Posterior cingulate gyrus (tissue), 11 donors: ENCODE results near the gene ZNF653.
A peak's percentile ranks its signal among the peaks of the same experiment; 100 is the strongest.
"Not testable (repeated sequence)": the region's sequence is repeated elsewhere in the genome, so short reads cannot be mapped to it uniquely, and the experiment has no call there.

Experiments used
- DNase-seq, 10 donors: peaks; one replicate each; pipeline versions ENCODE4 v3.0.0 to v3.0.0-alpha.2; 2020 to 2021; ENCODE audit warnings: mixed read lengths in 3 of 10
- intact Hi-C: fragments of 100-400 bp; cut with DNase I; formaldehyde crosslinking; loops from one replicate; pipeline ENCODE4 v1.15.1; 2023

The ZNF653 gene

DNA sequence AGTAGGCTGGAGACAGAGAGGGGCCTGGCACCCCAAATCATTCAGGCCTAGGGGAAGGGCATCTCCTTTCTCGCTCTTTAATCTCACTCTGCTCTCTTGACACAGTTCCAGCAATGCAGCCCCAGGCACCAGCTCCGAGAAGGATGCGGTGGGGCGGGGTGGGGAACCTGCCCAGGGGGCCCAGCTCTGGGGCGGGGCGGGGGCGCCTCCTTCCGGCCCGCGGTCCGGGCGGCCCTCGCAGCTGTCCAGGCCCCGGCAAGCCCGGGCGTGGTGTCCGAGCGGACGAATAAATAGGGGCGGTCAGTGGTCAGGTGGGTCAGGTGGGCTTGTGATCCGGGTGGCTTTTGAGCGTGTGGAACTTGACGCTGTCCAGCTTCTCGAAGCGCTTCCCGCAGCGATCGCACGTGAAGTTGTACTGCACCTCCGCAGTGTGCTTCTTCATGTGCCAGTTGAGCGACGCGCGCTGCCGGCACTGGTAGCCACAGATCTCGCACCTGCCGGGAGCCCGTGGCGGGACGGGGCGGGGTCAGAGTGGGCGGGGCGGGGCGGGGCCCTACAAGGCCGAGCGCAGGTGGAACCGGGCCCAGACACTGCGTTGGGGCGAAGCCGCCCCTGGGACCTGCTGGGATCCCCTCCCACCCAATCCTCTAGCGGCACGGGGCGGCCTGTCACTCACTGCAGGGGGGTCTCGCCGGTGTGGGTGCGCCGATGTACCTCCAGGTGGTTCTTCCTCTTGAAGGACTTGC is 22.1 kb downstream of the ZNF653 start:
- intact Hi-C loops: loop anchor here (2.0 to 5.0 kb wide), 4 partner anchors 37 to 191 kb away; partner anchors contain the start of genes ODAD3 and PRKCSH

GRCh38 chr19:11482384-11483050 is 23.1 kb downstream of the ZNF653 start:
- intact Hi-C loops: loop anchor here (2.0 to 5.0 kb wide), 4 partner anchors 36 to 190 kb away; partner anchors contain the start of genes ODAD3 and PRKCSH
- DNase-seq: peak; percentile 80 to 98 (median 89)

More for the DNA sequence above, 22.1 kb downstream of the ZNF653 start:
- peak in 1 of 10 donors; percentile 83 for DNase-seq

DNA sequence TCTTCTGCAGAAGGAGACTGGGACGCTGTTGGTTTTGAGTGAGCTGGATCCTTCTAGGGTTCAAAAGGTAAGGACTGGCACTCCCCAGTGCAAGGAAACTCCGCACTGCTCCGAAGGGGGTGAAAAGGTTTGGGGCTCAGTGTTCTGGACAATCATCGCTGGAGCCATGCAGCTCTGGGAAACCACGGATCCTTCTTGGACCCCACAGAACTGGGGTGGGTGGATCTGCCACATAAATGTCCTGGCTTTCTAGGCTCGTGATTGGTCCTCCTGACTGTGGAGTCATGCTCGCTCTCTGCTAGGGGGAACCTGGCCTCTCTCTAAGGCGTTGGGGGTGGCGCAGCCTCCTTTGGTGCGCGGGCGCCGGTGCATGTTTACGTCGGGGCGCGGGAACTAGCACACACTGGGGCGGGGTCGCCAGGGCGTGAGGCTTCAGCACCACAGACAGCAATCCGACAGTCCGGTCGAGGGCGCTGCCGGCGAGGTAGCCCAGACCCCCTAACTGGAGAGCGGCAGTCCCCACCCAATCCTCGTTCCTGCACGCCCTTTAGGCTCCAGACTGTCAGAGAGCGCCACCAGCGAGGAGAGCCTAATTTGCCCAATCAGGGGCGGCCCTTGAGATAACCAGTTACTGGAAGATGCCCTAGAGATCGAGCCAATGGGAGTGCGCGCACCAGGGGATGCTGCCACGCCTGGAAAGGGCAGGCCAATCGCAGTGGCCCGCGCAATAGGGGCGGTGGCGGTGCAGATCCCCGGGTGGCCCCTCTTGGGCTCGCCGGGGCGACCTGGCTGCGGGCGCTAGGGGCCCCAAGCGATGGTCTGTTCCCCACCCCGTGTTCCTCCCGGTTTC is 23.9 kb downstream of the ZNF653 start:
- intact Hi-C loops: loop anchor here (2.0 to 5.0 kb wide), 4 partner anchors 35 to 189 kb away; partner anchors contain the start of genes ODAD3 and PRKCSH
- DNase-seq: peak; percentile 92 to 100 (median 97)

GRCh38 chr19:11480715-11481533 is 24.7 kb downstream of the ZNF653 start, which contains the start of gene ELAVL3:
TSS of gene ELAVL3 (minus strand) at chr19:11481046. CDS start at chr19:11480608, 438 bp downstream.
- intact Hi-C loops: loop anchor here (5.0 kb wide), 1 partner anchor 189 kb away; no protein-coding TSS in a partner anchor
- DNase-seq: peak; percentile 70 to 97 (median 80)

GRCh38 chr19:11479898-11480714 is 25.5 kb downstream of the ZNF653 start:
- DNase-seq: peak in 4 of 10 donors; percentile 45 to 90 (median 65)

GRCh38 chr19:11479090-11479897 is 26.3 kb downstream of the ZNF653 start:
- intact Hi-C loops: no loop called here
- peak; percentile 68 to 98 (median 80) for DNase-seq

More at GRCh38 chr19:11479898-11480714, 25.5 kb downstream of the ZNF653 start:
- intact Hi-C loops: loop anchor here (5.0 kb wide), 1 partner anchor 188 kb away; no protein-coding TSS in a partner anchor

DNA sequence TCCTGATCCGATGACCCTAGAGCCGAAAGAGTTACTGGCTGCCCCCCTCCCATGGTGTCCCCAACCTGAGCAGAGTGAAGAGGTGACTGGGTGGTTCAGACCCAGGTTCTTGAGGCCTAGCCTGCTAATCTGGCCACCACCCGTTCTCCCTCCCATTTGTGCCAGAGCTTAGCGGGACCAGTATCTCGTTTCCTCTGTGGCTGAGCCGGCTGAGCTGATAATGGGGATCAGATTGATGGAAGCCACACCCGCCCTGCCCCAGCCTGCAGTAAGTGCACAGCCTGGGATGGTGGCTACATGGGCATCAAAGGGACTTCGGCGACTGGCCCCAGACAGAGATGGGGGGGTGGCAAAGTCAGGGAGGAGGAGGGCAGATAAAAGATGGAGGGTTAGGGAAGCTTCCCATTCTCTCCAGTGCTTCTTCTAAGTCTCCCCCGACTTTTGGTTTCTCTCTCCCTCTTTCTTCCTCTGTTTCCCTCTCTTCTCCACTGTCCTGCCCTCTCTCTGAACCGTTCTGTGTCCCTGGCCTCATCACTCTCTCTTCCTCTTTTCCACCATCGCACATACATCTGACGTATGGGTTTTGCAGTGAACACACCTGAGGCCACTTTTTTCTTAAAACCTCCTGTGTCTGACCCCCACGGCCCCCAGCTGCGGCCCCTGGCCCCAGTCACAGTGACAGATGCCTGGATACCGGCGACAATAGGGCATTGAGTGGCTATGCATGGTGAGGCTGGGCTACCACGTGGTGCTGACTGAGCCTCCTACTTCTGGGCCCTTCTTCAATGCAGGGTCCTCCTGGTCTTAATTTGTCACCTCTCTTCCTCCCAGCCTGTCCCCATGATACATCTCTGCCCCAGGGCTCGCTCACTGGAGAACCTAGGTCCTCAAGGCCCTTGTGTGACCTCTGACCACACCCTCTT is 27.2 kb downstream of the ZNF653 start:
- intact Hi-C loops: no loop called here
- peak in 3 of 10 donors; percentile 50 to 90 (median 61) for DNase-seq

GRCh38 chr19:11475861-11476260 is 29.8 kb downstream of the ZNF653 start:
- DNase-seq: no peak
- intact Hi-C loops: no loop called here

- DNase-seq, intact Hi-C loops: not testable (repeated sequence)
Measured at GRCh38 chr19:11475343-11475742, 30.3 kb downstream of the ZNF653 start.

GRCh38 chr19:11473725-11474124 is 31.9 kb downstream of the ZNF653 start:
- no peak for DNase-seq
- intact Hi-C loops: no loop called here

GRCh38 chr19:11468266-11468845 is 37.3 kb downstream of the ZNF653 start:
- DNase-seq, intact Hi-C loops: not testable (repeated sequence)

DNA sequence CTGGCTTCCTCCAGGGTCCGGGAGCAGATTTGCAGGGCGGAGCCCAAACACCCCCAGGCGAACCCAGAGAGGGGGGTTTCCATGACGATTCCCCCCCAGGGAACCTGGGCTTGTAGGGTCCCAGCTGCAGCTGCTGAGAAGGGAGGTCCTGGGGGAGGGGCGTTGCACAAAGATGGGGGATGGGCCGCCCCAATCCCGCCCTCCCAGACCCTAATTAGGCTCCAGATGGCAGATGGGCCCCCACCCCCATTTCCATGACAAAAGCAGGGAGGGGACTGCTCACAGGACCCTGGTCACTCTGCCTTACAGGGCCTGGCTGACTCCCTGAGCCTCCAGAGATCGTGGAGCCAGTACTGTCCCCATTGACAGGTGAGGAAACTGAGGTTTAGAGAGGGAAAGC is 40.0 kb downstream of the ZNF653 start:
- intact Hi-C loops: no loop called here
- no peak for DNase-seq

- intact Hi-C loops: no loop called here
- DNase-seq: no peak
Measured at GRCh38 chr19:11464333-11465265, 41.0 kb downstream of the ZNF653 start.

GRCh38 chr19:11463391-11463790 is 42.2 kb downstream of the ZNF653 start:
- intact Hi-C loops: no loop called here
- DNase-seq: no peak

- DNase-seq: no peak
- intact Hi-C loops: no loop called here
Measured at GRCh38 chr19:11461453-11461852, 44.2 kb downstream of the ZNF653 start.
